Endothelial cell of umbilical vein (primary cell): ENCODE measurements around the gene CRTAP. TPM values are rescaled to one million over a fixed set of nuclear protein-coding genes. Genes with fewer than 3 reads are reported as not detected.

Source experiments
- BruUV-seq: library from RNA; stranded (reverse); fragments of 400-500 nt; replicated peaks from 2 replicates; lab custom pipeline; 2021; lab: Mats Ljungman, UMichigan
- CTCF ChIA-PET: fragments of 300-600, 350-600 bp; sonication (Branson Sonifier 250); formaldehyde crosslinking; loops from one replicate; lab custom pipeline; 2021; ENCODE audit warnings: antibody characterized with exemption, inconsistent platforms; lab: Charles Lee
- POLR2A ChIA-PET: fragments of 300-600, 350-600 bp; sonication (Branson Sonifier 250); formaldehyde crosslinking; loops from one replicate; lab custom pipeline; 2021; ENCODE audit warnings: antibody characterized with exemption, inconsistent platforms; lab: Charles Lee
- DNase-seq: peaks from one replicate; pipeline ENCODE4 v3.0.0-alpha.2; 2011; ENCODE audit warnings: low read depth, low spot score
- FAIRE-seq: peaks from 2 replicates; lab custom pipeline; 2011; peaks lifted over from hg19 to GRCh38; lab: Jason Lieb, UNC
- H2AFZ ChIP-seq: 2 replicates; pipeline ENCODE4 v1.6.0; 2012; ENCODE audit warnings: low read depth, low read length, control low read depth, inconsistent platforms
- H3K27ac ChIP-seq: 2 replicates; pipeline ENCODE4 v1.5.1; 2011; ENCODE audit warnings: low read depth, mild to moderate bottlenecking, control low read depth, low read length, moderate library complexity; ENCODE audit not compliant: insufficient read depth
- H3K27me3 ChIP-seq, 2 experiments: 2 replicates each; pipeline versions ENCODE4 v1.6.0 to v1.6.1; 2011; ENCODE audit warnings: low read length in 2 of 2, mixed read lengths in 1 of 2; ENCODE audit not compliant: control insufficient read depth in 2 of 2, insufficient read depth in 2 of 2
- H3K36me3 ChIP-seq, 2 experiments: 2 replicates in 1 of 2; 3 replicates in 1 of 2; pipeline ENCODE4 v1.5.1; 2011; ENCODE audit warnings: low read length in 2 of 2, mild to moderate bottlenecking in 1 of 2, moderate library complexity in 1 of 2; ENCODE audit not compliant: control insufficient read depth in 2 of 2, insufficient read depth in 2 of 2; ENCODE audit errors: extremely low read depth in 1 of 2
- H3K4me1 ChIP-seq: 3 replicates; pipeline ENCODE4 v1.5.1; 2011; ENCODE audit warnings: mild to moderate bottlenecking, low read length; ENCODE audit not compliant: control insufficient read depth, insufficient read depth; ENCODE audit errors: extremely low read depth
- H3K4me2 ChIP-seq: 2 replicates; pipeline ENCODE4 v1.6.1; 2011; ENCODE audit warnings: low read length, control low read depth, mixed read lengths; ENCODE audit not compliant: insufficient read depth
- H3K4me3 ChIP-seq, 3 experiments: fragments of 200-600 bp in 1 of 3; sonication (generic), shearing (Covaris generic) in 1 of 3; replicated peaks in 1 of 3; 2 replicates each; pipeline ENCODE4 v1.5.1; 2011 to 2016; ENCODE audit warnings: control low read depth in 3 of 3, low read length in 3 of 3, mild to moderate bottlenecking in 2 of 3, inconsistent platforms in 1 of 3, low read depth in 1 of 3, moderate library complexity in 1 of 3; ENCODE audit not compliant: insufficient read depth in 1 of 3
- H3K79me2 ChIP-seq: 2 replicates; pipeline ENCODE4 v1.6.0; 2012; ENCODE audit warnings: low read length, inconsistent platforms; ENCODE audit not compliant: control insufficient read depth, insufficient read depth
- H3K9ac ChIP-seq: replicated peaks from 2 replicates; pipeline ENCODE3; 2011; ENCODE audit warnings: low read length, control low read depth; ENCODE audit not compliant: insufficient read depth; ENCODE audit errors: extremely low read depth
- H3K9me1 ChIP-seq: replicated peaks from 3 replicates; pipeline ENCODE4 v1.6.0; 2011; ENCODE audit warnings: mild to moderate bottlenecking, low read length; ENCODE audit not compliant: control insufficient read depth, insufficient read depth; ENCODE audit errors: extremely low read depth
- H3K9me3 ChIP-seq: replicated peaks from 2 replicates; pipeline ENCODE4 v1.5.1; 2012; ENCODE audit warnings: low read length, inconsistent platforms; ENCODE audit not compliant: control insufficient read depth, insufficient read depth
- H4K20me1 ChIP-seq: replicated peaks from 2 replicates; pipeline ENCODE3; 2011; ENCODE audit warnings: mild to moderate bottlenecking, low read length; ENCODE audit not compliant: control insufficient read depth, insufficient read depth; ENCODE audit errors: extremely low read depth
- CTCF ChIP-seq, 2 donors: IDR thresholded peaks; 1 replicate in 1 of 2; 2 replicates in 1 of 2; pipeline ENCODE4 v1.5.1; 2011; ENCODE audit warnings: low read length in 2 of 2, mild to moderate bottlenecking in 2 of 2, moderate library complexity in 2 of 2, control low read depth in 1 of 2, inconsistent platforms in 1 of 2, low read depth in 1 of 2; ENCODE audit not compliant: insufficient read depth in 1 of 2; ENCODE audit errors: extremely low read depth in 1 of 2
- FOS ChIP-seq: IDR thresholded peaks from 2 replicates; pipeline ENCODE4 v1.6.1; 2011; ENCODE audit warnings: mild to moderate bottlenecking, low read length, moderate library complexity, borderline replicate concordance; ENCODE audit not compliant: insufficient read depth
- GATA2 ChIP-seq: IDR thresholded peaks from 2 replicates; pipeline ENCODE4 v1.7.0; 2011; ENCODE audit warnings: low read depth, mild to moderate bottlenecking, moderate library complexity, mixed read lengths, low read length; ENCODE audit not compliant: insufficient read length, insufficient read depth
- JUN ChIP-seq: IDR thresholded peaks from 2 replicates; pipeline ENCODE4 v1.6.1; 2011; ENCODE audit warnings: borderline replicate concordance, low read depth; ENCODE audit not compliant: insufficient read length, insufficient read depth
- MAX ChIP-seq: IDR thresholded peaks from 2 replicates; pipeline ENCODE4 v1.6.1; 2011; ENCODE audit not compliant: insufficient read depth, insufficient read length
- MYC ChIP-seq: IDR thresholded peaks from one replicate; pipeline ENCODE4 v1.6.1; 2011; ENCODE audit warnings: mild to moderate bottlenecking, low read depth, low read length
- POLR2A ChIP-seq: IDR thresholded peaks from 2 replicates; pipeline ENCODE4 v1.6.1; 2012; ENCODE audit warnings: low read depth, mild to moderate bottlenecking, control low read depth, low read length
- POLR2AphosphoS5 ChIP-seq: IDR thresholded peaks from 2 replicates; pipeline ENCODE4 v1.6.1; 2012; ENCODE audit warnings: low read depth, mild to moderate bottlenecking, control low read depth, low read length, moderate library complexity; ENCODE audit not compliant: insufficient read depth
- dilution Hi-C: fragments of 300-500 bp; cut with MboI; formaldehyde crosslinking; loops from one replicate; pipeline ENCODE4 v1.15.0; 2019; ENCODE audit warnings: low sequenced_read_pairs; ENCODE audit not compliant: extremely low pct_ligation_motif_present
- intact Hi-C: fragments of 100-400 bp; cut with micrococcal nuclease; formaldehyde crosslinking; loops from one replicate; pipeline ENCODE4 v1.10.0; 2022
- polyA plus RNA-seq, 4 experiments: library from polyadenylated mRNA; depleted of rRNA in 3 of 4; stranded (reverse) in 3 of 4; unstranded in 1 of 4; fragments of >200 nt; gene quantifications; 2 replicates each; pipeline versions ENCODE4 v1.2.1 to v1.2.3, GENCODE V29; 2011 to 2012; ENCODE audit warnings: missing spikeins in 1 of 4
- total RNA-seq: library from RNA; stranded (reverse); gene quantifications from 2 replicates; pipeline ENCODE4 v1.2.3, GENCODE V29; 2021

Gene CRTAP
- total and polyA plus RNA-seq, 2 donors (not counting 3 experiments of a cell fraction or from before 2014, with no cell fraction given): 204 to 213 TPM

- no peaks in the 10 kb centered on the region for H3K36me3 ChIP-seq
- H3K4me3 ChIP-seq: no peak overlapping the region
- H3K9ac ChIP-seq: no peak overlapping the region
- no peaks in the 10 kb centered on the region for H3K9me1 ChIP-seq
- no peak overlapping the region for H3K4me2 ChIP-seq
- H4K20me1 ChIP-seq: no peaks in the 10 kb centered on the region
- ChIA-PET CTCF (interaction anchor here (2.1 kb wide), 1 partner anchor 207 kb away, joined by 11 read pairs; no protein-coding TSS in a partner anchor), POLR2A (no interaction called here)
- no peak for TF ChIP-seq CTCF (IDR thresholded peaks at IDR 0.05; ENCODE audit: extremely low read depth in 1 of 2, insufficient read depth in 1 of 2, low read depth in 1 of 2, low read length in 2 of 2)
- TF ChIP-seq FOS: no peak
- TF ChIP-seq JUN: no peak
- no peak for TF ChIP-seq POLR2A
- TF ChIP-seq GATA2: no peak
- no peak for TF ChIP-seq POLR2AphosphoS5
- TF ChIP-seq MYC: no peak
- no peak for TF ChIP-seq MAX
- no peak overlapping the region for H2AFZ ChIP-seq
- H3K79me2 ChIP-seq: no peaks in the 10 kb centered on the region
- no TSS peak for BruUV-seq
- dilution Hi-C loops: no loop called here
- intact Hi-C loops: no loop called here
- H3K27me3 ChIP-seq: no peaks in the 10 kb centered on the region
- H3K9me3 ChIP-seq: no peaks in the 10 kb centered on the region
- no peaks in the 10 kb centered on the region for H3K4me1 ChIP-seq
- FAIRE-seq (no peak), DNase-seq (no peak)
- H3K27ac ChIP-seq: no peak overlapping the region
Observed at GRCh38 chr3:33166095-33166494, 52.3 kb downstream of the CRTAP start.
